GM18508 (cell line): ENCODE results near the gene CLCN1.

Source experiments
- ATAC-seq: cut with Tn5 transposase; IDR thresholded peaks from one replicate; pipeline ENCODE4 v1.9.1; 2021; ENCODE audit warnings: moderate number of reproducible peaks; ENCODE audit not compliant: insufficient read depth, unreplicated experiment

The CLCN1 gene

GRCh38 chr7:143290293-143290692, 25.6 kb upstream of the CLCN1 start:
- no peak for ATAC-seq

DNA sequence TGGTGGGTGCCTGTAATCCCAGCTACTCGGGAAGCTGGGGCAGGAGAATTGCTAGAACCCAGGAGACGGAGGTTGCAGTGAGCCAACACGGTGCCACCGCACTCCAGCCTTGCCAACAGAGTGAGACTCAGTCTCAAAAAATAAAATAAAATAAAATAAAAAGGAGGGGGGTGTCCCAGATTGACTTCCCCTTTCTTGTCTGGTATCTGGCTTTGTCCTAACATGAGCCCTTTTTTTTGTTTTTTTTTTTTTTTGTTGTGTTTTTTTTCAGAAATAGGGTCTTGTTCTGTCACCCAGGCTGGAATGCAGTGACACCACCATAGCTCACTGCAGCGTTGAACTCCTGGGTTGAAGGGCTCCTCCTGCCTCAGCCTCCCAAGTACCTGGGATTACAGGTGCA, 23.0 kb upstream of the CLCN1 start:
- no peak for ATAC-seq

- no peak for ATAC-seq
These were observed 20.0 kb upstream of the CLCN1 start for GRCh38 chr7:143295870-143296269.

DNA sequence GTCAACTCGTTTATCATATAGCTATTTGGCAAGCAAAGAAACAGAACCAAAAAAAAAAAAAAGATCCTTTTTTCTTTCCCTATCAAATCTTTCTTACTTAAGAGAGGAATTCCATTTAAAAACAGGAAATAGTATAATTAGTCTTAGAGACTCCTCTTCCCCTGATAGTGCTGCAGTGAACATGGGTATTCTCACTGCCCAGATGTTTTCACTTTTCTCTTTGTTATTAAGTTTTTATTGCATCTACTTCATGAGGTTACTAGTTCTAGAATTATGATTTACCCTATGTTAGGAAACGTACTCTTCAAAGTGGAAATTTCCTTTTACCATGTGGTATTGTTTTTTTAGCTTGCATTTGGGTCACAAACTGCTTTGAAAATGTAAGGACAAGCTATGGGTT, 19.2 kb upstream of the CLCN1 start:
- no peak for ATAC-seq

DNA sequence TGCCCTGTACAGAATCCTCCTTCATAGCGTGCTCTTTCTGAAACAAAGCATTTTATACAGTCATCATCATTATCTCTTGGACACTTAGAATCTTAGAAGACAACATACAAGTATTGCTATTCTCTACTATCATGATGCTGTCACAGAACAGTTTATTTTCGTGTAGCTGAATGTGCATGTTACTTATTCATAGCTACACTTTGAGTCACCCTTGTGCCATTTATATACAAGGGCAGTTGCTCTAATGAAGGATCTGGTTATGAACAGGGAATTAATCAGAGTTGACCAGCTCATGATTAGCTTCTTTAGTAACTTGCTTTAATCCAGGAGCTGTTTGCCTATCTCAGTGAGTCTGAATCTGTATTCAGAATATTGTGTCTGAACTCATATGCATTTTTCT, 16.6 kb upstream of the CLCN1 start:
- no peak for ATAC-seq

DNA sequence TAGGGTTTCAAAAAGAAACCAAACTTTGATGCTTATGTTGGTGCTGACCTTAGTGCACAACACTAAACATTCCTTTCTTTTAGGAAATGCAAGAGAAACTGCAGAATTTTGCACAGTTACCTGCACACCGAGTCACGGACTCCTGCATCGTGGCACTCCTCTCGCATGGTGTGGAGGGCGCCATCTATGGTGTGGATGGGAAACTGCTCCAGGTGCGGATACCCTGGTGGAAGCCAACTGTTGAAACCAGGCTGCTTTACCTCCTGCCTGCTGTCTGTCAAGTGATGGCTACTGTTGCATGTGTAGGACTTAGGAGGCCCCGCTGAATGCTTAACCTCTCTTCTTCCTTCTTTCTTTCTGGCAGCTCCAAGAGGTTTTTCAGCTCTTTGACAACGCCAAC, 16.1 kb upstream of the CLCN1 start:
- ATAC-seq, result no peak

- ATAC-seq, result no peak
These were observed 14.7 kb upstream of the CLCN1 start for GRCh38 chr7:143300959-143301935.

GRCh38 chr7:143303733-143304132, 12.2 kb upstream of the CLCN1 start:
- no peak for ATAC-seq

- no peak for ATAC-seq
These were observed 11.0 kb upstream of the CLCN1 start for GRCh38 chr7:143304938-143305337.

DNA sequence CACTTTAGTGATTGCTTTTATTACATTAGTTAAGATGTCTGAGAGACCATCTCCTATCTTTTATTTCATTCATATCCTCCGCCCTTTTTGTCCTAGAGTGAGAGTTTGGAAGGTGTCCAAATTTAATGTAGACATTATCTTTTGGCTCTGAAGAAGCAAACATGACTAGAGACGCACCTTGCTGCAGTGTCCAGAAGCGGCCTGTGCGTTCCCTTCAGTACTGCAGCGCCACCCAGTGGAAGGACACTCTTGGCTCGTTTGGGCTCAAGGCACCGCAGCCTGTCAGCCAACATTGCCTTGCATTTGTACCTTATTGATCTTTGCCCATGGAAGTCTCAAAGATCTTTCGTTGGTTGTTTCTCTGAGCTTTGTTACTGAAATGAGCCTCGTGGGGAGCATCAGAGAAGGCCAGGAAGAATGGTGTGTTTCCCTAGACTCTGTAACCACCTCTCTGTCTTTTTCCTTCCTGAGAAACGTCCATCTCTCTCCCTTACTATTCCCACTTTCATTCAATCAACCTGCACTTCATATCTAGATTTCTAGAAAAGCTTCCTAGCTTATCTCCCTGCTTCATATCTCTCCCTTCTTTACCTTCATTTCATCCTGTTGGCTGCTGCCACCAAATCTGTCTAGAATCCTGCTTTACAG, 10.4 kb upstream of the CLCN1 start:
- ATAC-seq, result no peak

DNA sequence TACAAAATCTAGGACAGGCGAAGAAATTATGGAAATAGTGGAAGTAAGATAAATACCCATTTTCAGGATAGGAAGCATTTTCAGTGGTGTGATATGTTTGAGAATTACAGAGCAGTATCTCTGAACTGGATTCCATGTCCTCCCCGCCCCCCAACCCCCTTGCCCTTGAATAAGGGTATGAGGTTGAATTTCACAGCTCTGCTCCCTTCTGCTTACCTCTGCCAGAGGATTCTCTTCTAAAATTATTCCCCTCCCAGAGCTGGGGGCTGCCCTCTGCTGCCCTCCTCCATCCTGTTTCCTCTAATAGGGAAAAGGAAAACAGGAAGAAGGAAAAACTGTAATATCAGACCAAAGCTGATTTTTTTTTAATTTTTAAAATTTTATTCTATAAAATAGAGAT, 7.3 kb upstream of the CLCN1 start:
- ATAC-seq, result no peak

GRCh38 chr7:143314127-143314526, 1.8 kb upstream of the CLCN1 start:
- ATAC-seq, result no peak

GRCh38 chr7:143316492-143316891, 581 bp downstream of the CLCN1 start:
- no peak for ATAC-seq

GRCh38 chr7:143318661-143319060, 2.8 kb downstream of the CLCN1 start:
- no peak for ATAC-seq

GRCh38 chr7:143320620-143321019, 4.7 kb downstream of the CLCN1 start:
- no peak for ATAC-seq

- no peak for ATAC-seq
These were observed 5.3 kb downstream of the CLCN1 start for GRCh38 chr7:143321242-143321641.

DNA sequence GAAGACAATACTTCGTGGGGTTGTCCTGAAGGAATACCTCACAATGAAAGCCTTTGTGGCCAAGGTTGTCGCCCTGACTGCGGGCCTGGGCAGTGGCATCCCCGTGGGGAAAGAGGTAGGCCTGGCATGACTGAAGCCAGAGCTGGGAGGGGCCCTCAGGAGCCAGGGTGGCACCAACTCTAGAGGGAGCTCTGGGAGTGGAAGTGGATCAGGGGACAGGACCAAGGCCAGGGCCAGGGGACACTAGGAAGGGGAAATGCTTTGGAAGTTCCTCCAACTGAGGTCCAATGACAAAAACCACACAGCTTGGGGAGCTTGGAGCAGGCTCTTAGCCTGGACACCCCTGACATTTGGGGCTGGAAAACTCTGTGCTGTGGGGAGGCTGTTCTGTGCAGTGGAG, 5.8 kb downstream of the CLCN1 start:
- ATAC-seq, result no peak

GRCh38 chr7:143322760-143323633, 7.1 kb downstream of the CLCN1 start:
- ATAC-seq, result no peak

- ATAC-seq, result no peak
These were observed 7.7 kb downstream of the CLCN1 start for GRCh38 chr7:143323653-143324052.

GRCh38 chr7:143325240-143325639, 9.3 kb downstream of the CLCN1 start:
- no peak for ATAC-seq

GRCh38 chr7:143327903-143328302, 12.0 kb downstream of the CLCN1 start:
- no peak for ATAC-seq
